Placental epithelial cell (primary cell): ENCODE results near the gene RPP25. TPM values are rescaled to one million over a fixed set of nuclear protein-coding genes. Genes with fewer than 3 reads are reported as not detected.

Source experiments
- small RNA-seq: library from RNA; depleted of rRNA; stranded (forward); fragments of <200 nt; gene quantifications from one replicate; pipeline ENCODE3, GENCODE V24; 2012
- total RNA-seq: library from RNA; depleted of rRNA; stranded (reverse); fragments of >200 nt; gene quantifications from 2 replicates; pipeline ENCODE4 v1.2.3, GENCODE V29; 2012

RPP25 gene
- total RNA-seq, result 0.98 and 2.0 TPM in 2 replicates

GRCh38 chr15:74956648-74957475 is at the start of gene RPP25:
RPP25 (minus strand) TSS chr15:74956772; CDS start chr15:74956583, 189 bp downstream.

GRCh38 chr15:74995182-74995778 is 38.7 kb upstream of the RPP25 start, which contains the start of gene SCAMP5:
SCAMP5 (plus strand) TSS chr15:74995563; CDS start chr15:75011840, 16,277 bp downstream.

GRCh38 chr15:74937590-74938371 is 18.8 kb downstream of the RPP25 start, which contains the start of gene COX5A:
COX5A (minus strand) TSS chr15:74938073; CDS start chr15:74938014, 59 bp downstream.

GRCh38 chr15:74906450-74907162 is 50.0 kb downstream of the RPP25 start, which contains the start of gene FAM219B:
FAM219B (minus strand) TSS chr15:74906851; CDS start chr15:74906800, 51 bp downstream.

Small RNAs within 50 kb of the gene (small RNA-seq; reads per million reads assigned to genes)
- gene RF00019, result not detected

Other genes starting within 250 kb of the RPP25 start
- gene CYP1A1, start 231.2 kb downstream of the RPP25 start, total RNA-seq, result 0.11 TPM in 1 of 2 replicates, not detected in the other
- not detected in 2 replicates for gene CYP1A2, start 207.9 kb downstream of the RPP25 start, total RNA-seq
- 20.3 and 27.1 TPM in 2 replicates for gene CSK, start 174.7 kb downstream of the RPP25 start, total RNA-seq
- gene LMAN1L, start 143.9 kb downstream of the RPP25 start, total RNA-seq, result 0.11 TPM in 1 of 2 replicates, not detected in the other
- gene CPLX3, start 130.1 kb downstream of the RPP25 start, total RNA-seq, result not detected in 2 replicates
- gene ULK3, start 113.6 kb downstream of the RPP25 start, total RNA-seq, result 6.3 and 8.2 TPM in 2 replicates
- gene SCAMP2, start 83.4 kb downstream of the RPP25 start, total RNA-seq, result 29.8 and 54.7 TPM in 2 replicates
- 36.5 and 63.0 TPM in 2 replicates for gene MPI, start 66.7 kb downstream of the RPP25 start, total RNA-seq
- gene FAM219B, start 49.9 kb downstream of the RPP25 start, total RNA-seq, result 30.1 and 31.4 TPM in 2 replicates
- gene COX5A, start 18.7 kb downstream of the RPP25 start, total RNA-seq, result 23.9 and 32.9 TPM in 2 replicates
- gene SCAMP5, start 38.8 kb upstream of the RPP25 start, total RNA-seq, result 0.39 and 0.87 TPM in 2 replicates
- 11.2 and 12.2 TPM in 2 replicates for gene PPCDC, start 66.8 kb upstream of the RPP25 start, total RNA-seq
- 13.1 and 14.5 TPM in 2 replicates for gene C15orf39, start 245.1 kb upstream of the RPP25 start, total RNA-seq